GM21360 (cell line): ENCODE results near the gene GPS2.
A peak's percentile ranks its signal among the peaks of the same experiment; 100 is the strongest.

Source experiments
- ATAC-seq: cut with Tn5 transposase; IDR thresholded peaks from one replicate; pipeline ENCODE4 v1.9.1; 2021; ENCODE audit warnings: mild to moderate bottlenecking, moderate library complexity; ENCODE audit not compliant: unreplicated experiment

The GPS2 gene

GRCh38 chr17:7321466-7321865 lies 6.3 kb upstream of the GPS2 start:
- no peak for ATAC-seq

- no peak for ATAC-seq
Observed at GRCh38 chr17:7318121-7318860, 3.1 kb upstream of the GPS2 start.

- ATAC-seq = no peak
Observed at GRCh38 chr17:7317161-7317803, 2.1 kb upstream of the GPS2 start.

DNA sequence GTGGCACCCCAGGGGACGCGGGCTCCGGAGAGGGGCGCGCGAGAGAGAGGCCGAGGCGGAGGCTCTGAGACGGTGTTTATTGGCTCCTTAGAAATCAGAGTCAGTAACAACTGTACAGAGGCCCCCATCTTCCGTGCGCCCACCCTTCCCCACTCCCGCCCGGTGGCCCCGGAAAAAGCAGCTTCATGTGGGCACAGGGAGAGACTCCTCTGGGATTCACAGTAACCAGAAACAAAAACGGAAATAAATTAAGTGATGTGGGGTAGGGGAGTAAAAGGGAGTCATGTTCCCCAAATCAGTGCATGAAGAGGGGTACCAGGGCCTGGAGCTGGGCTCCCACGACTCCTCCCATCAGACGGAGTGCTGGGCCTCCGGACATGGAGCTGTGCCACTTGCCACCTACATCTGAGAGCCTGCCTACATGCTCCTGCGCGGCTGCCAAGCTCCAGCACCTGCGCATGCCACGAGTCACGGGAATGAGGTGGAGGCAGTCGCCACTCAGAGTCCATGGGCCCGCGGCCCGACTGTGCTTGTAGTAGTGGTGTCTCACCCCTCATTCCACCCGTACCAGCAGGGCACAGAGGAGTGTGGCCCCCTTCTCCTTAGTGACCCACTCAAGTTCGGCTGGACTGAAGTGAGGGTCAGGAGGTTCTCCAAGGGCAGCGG lies 543 bp upstream of the GPS2 start:
- no peak for ATAC-seq

GRCh38 chr17:7313890-7314718 lies 1.1 kb downstream of the GPS2 start:
- no peak for ATAC-seq

- ATAC-seq = no peak
Observed at GRCh38 chr17:7313088-7313889, 1.9 kb downstream of the GPS2 start.

DNA sequence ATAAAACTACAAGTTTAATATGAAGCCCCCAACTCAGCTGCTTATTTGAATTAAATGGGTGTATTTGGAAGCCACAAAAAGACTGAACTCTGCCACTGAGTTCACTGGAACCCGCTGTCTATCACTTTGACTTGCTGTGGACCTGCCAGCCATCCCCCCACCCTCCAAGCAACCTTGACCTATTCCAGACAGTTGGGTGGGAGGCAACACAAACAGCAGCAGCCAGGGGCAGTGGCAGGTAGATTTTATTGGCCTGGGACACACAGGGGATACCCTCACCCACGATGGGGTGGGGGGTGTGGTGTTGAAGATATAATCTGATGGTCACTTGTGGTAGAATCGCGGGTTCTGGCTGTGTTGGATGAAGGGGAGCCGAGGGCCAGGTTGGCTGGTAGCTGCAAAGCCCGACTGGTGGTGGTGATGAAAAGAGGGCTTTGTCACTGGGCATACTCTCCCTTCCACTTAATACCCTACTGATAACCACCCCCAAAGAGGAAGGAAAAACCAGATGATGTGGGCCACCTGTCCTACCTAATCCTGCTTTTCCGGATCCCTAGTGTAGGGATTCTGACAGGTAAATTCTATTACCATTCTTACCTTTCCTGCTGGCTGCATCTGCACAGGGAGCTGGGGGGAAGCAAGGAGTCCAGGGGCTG lies 2.6 kb downstream of the GPS2 start:
- ATAC-seq = no peak

GRCh38 chr17:7311110-7311705 lies 4.0 kb downstream of the GPS2 start:
- ATAC-seq = no peak

- ATAC-seq = no peak
Observed at GRCh38 chr17:7309628-7310027, 5.5 kb downstream of the GPS2 start.

GRCh38 chr17:7308625-7309433 lies 6.3 kb downstream of the GPS2 start:
- no peak for ATAC-seq

DNA sequence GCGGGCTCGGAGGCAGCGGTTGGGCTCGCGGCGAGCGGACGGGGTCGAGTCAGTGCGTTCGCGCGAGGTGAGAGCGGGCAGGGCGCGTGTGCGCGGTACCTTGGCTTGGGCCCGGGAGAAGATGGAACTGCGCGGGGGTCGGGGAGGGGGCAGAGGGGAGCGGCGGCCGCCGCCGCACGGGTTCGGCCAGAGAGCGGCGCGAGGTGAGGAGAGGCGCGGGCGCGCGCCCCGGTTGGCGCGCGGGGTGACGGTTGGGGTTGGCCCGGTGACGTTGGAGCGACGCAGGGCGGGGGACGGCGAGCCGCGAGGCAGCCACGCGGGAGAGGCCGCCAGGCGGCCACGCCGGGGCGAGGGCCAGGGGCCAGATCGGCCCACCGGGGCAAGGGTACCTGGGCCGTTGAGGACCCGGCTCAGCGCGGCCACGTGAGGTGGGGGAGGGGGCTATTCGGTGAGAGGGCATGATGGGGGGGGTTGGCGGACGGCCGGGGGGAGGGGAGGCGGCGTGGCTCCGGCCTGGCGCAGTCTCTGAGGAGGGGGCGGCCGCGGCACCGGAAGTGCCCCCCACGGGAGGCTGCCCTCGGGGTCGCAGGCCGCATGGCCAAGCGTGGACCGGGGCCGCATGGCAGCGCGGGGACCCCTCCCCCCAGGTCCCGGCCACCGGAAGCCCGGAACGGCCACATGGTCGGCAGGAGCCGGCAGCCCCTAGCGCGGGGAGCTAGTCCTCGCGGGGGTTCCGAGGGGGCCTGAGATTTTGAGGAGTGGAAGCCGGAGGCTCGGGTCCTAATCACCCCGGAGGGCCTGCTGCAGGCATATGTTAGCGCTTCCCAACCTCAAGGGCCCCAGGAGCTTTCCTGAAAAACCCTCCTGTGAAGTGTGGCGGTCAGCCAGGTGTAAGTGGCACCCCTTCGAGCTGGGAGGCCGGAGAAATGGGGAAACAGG lies 7.2 kb downstream of the GPS2 start:
- peak; percentile 3 for ATAC-seq

GRCh38 chr17:7306911-7307685 lies 8.1 kb downstream of the GPS2 start, which contains the start of gene EIF5A:
EIF5A (plus strand) TSS chr17:7307628; CDS start chr17:7309636, 2,008 bp downstream.
- ATAC-seq = peak; percentile 55

DNA sequence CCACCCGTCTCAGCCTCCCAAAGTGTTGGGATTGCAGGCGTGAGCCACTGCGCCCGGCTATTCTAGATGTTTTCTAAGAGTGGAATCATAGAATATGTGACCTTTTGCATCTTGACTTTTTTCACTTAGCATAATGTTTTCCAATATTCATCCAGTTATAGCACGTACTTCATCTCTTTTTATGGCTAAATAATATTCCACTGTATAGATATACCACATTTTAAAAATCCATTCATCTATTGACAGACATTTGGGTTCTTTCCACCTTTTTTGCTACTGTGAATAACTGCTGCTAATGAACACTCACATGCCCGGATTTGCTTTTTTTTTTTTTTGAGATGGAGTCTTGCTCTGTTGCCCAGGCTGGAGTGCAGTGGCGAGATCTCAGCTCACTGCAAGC lies 11.0 kb downstream of the GPS2 start:
- no peak for ATAC-seq

DNA sequence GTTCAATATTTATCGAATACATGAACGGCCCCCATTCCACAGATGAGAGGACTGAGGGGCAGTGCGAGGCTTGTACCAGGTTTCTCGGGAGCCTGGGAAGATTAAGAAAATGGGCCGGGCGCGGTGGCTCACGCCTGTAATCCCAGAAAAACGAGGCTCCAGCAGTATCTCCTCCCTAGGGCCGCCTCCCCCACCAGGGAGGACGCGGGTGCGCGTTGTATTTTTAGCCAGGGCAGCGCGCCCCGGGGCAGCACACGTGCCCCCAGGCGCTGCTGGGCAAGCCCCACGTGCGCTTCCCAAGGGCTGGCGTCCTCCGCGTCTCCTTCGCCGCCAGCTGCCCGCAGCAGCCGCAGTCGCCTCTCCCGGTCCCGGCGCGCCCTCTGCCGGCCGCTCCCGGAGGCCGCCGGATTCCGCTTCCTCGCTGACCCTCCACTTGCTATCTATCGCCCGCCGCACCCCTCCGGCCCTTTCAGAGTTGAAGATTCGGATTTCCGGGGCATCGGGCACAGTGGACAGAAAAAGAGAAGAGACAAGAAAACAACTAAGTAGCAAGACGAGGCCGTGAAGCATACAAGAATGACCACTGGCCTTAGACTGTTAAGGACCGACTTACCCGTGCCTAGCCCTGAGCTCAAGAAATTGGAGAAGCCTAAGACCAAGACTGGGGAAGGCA lies 18.8 kb downstream of the GPS2 start:
- ATAC-seq = no peak

- no peak for ATAC-seq
Observed at GRCh38 chr17:7295230-7296180, 19.7 kb downstream of the GPS2 start.
